Right lobe of liver (tissue), 4 donors: ENCODE data around the gene HYAL3.

Experiments
- POLR2A ChIP-seq: fragments of 450-650 bp; IDR thresholded peaks from one replicate; pipeline ENCODE4 v1.6.1; 2017; ENCODE audit warnings: antibody characterized with exemption, mild to moderate bottlenecking
- TF ChIP-seq, protein P1 (sequence below), 4 donors: fragments of 200-600 bp in 3 of 4; fragments of 450-650 bp in 1 of 4; IDR thresholded peaks; one replicate each; pipeline versions ENCODE4 v1.5.1 to v1.8.0; 2016 to 2022; ENCODE audit warnings: antibody characterized with exemption in 4 of 4, mild to moderate bottlenecking in 2 of 4
- donor health status: DM: no; HTN: no; CAD: no.
- donor health status: DM: no; HTN: no; CAD: no.
- donor health status: DM: no; HTN: yes; CAD: no.

DNA sequence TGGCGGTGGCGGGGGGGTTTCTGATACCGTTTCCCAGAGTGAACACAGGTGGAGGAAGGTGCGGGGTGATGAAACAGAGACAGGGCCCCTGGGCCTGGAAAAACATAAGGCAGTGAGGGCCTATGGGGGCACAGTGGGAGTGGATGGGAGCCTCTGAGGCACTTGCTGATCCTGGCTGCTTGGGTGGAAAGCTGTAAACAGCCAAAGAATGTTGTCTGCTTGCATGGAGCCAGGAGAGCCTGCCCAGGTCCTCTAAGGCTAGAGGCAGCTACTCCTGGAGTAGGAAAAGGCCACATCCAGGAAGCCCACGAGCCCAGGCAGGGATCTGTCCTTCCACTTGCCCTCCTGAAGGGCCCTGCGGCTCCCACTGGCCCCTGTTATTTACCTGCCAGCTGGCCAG, 33.2 kb downstream of the HYAL3 start:
- TF ChIP-seq, protein P1, sequence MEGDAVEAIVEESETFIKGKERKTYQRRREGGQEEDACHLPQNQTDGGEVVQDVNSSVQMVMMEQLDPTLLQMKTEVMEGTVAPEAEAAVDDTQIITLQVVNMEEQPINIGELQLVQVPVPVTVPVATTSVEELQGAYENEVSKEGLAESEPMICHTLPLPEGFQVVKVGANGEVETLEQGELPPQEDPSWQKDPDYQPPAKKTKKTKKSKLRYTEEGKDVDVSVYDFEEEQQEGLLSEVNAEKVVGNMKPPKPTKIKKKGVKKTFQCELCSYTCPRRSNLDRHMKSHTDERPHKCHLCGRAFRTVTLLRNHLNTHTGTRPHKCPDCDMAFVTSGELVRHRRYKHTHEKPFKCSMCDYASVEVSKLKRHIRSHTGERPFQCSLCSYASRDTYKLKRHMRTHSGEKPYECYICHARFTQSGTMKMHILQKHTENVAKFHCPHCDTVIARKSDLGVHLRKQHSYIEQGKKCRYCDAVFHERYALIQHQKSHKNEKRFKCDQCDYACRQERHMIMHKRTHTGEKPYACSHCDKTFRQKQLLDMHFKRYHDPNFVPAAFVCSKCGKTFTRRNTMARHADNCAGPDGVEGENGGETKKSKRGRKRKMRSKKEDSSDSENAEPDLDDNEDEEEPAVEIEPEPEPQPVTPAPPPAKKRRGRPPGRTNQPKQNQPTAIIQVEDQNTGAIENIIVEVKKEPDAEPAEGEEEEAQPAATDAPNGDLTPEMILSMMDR (IDR thresholded peaks at IDR 0.05): no peak
- TF ChIP-seq POLR2A: no peak
